Right renal pelvis (tissue), 4 donors: ENCODE data around the gene CCND2. TPM values are rescaled to one million over a fixed set of nuclear protein-coding genes. Genes with fewer than 3 reads are reported as not detected.
"Not testable (repeated sequence)": the region's sequence is repeated elsewhere in the genome, so short reads cannot be mapped to it uniquely, and the experiment has no call there.

Experiments used
- DNase-seq, 4 donors: peaks; one replicate each; pipeline ENCODE4 v3.0.0-alpha.2; 2013; ENCODE audit warnings: low read depth in 4 of 4, low spot score in 3 of 4, missing footprints in 1 of 4
- polyA plus RNA-seq, 4 donors: library from polyadenylated mRNA; unstranded; fragments of 120-200 nt; gene quantifications; one replicate each; pipeline ENCODE4 v1.2.1, GENCODE V29; 2013; ENCODE audit not compliant: insufficient read length in 4 of 4

CCND2 gene
- polyA plus RNA-seq = 10 to 100 TPM; 43.7 to 52.6 (median 47.1) TPM

DNA sequence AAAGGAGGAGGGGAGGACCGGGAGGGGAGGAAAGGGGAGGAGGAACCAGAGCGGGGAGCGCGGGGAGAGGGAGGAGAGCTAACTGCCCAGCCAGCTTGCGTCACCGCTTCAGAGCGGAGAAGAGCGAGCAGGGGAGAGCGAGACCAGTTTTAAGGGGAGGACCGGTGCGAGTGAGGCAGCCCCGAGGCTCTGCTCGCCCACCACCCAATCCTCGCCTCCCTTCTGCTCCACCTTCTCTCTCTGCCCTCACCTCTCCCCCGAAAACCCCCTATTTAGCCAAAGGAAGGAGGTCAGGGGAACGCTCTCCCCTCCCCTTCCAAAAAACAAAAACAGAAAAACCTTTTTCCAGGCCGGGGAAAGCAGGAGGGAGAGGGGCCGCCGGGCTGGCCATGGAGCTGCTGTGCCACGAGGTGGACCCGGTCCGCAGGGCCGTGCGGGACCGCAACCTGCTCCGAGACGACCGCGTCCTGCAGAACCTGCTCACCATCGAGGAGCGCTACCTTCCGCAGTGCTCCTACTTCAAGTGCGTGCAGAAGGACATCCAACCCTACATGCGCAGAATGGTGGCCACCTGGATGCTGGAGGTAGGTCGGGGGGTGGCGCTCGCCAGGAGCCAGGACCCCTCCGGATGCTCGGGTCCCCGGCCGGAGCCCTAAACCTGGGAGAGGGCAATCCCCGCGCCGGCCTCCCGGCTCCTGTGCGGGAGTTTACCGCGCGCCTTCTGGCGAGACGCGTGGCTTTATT, at the start of gene CCND2:
CCND2 (plus strand) TSS at position 111 of the 744 bp plus-strand sequence; CDS start at position 390, 279 bp downstream.
- peak in 2 of 4 donors; percentile 86 to 89 for DNase-seq

- no peak for DNase-seq
Measured at GRCh38 chr12:4224206-4224889, 49.2 kb upstream of the CCND2 start.

- no peak for DNase-seq
Measured at GRCh38 chr12:4225571-4225970, 48.0 kb upstream of the CCND2 start.

GRCh38 chr12:4227046-4227445, 46.5 kb upstream of the CCND2 start:
- no peak for DNase-seq

GRCh38 chr12:4228122-4228580, 45.4 kb upstream of the CCND2 start:
- no peak for DNase-seq

- no peak for DNase-seq
Measured at GRCh38 chr12:4230526-4230925, 43.0 kb upstream of the CCND2 start.

GRCh38 chr12:4238577-4238976, 35.0 kb upstream of the CCND2 start:
- no peak for DNase-seq

DNA sequence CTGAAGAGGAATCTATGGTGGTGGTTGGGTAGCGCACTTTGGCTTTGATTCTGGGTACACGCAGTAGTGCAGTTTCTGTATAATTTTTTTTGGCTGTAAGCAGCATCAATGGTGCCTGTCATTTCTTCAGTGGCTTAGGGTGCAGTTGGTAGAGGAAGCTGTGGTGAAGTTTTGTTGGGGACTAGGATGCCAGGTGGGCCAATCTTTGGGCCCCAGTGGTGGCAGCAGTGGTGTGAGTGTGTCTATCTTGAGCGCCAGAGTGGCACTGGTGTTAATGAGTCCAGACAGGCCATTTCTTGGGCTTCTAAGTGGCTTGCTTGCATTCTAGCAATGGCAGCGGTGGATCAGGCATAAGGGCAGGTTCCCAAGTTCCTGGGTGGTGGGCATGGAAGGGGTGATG, 33.8 kb upstream of the CCND2 start:
- DNase-seq = no peak

GRCh38 chr12:4240161-4240783, 33.3 kb upstream of the CCND2 start:
- no peak for DNase-seq

GRCh38 chr12:4240981-4241380, 32.6 kb upstream of the CCND2 start:
- no peak for DNase-seq

- DNase-seq = no peak
Measured at GRCh38 chr12:4241592-4241991, 32.0 kb upstream of the CCND2 start.

GRCh38 chr12:4242595-4242994, 31.0 kb upstream of the CCND2 start:
- no peak for DNase-seq

DNA sequence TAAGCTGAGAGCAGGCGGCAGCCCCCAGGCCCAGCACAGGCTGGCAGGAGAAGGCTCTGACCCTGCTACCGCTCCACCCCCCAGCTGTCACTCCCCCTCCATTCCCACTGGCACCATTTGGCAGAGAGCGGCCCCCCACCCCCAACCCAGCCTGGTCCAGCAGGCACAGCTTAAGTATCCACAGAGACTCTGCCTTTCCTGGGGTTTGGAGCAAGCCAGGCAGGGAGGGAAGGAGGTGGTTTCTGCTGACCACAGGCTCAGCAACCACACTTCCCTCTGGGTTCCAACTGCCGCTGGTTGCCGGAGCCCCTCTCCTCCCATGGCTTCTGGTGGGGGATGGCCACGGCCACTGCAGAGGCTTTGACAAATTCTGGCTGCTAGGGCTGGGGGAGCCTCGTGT, 30.5 kb upstream of the CCND2 start:
- DNase-seq = no peak

DNA sequence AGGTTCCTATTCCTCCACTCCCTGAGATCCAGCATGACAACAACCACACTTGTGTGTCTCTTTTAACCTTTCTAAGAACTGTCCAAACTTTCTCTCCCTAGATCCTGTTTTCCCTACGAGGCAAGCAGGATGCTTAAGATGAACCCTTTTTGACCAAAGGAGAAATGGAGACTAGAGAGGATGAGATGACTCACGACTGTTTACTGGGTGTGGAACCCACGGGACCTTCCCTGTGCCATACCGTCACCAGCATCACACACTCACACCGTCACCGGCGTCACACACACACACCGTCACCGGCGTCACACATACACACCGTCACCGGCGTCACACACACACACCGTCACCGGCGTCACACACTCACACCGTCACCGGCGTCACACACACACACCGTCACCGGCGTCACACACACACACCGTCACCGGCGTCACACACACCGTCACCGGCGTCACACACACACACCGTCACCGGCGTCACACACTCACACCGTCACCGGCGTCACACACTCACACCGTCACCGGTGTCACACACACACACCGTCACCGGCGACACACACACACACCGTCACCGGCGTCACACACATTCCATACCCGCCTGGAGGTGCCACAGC, 30.0 kb upstream of the CCND2 start:
- not testable (repeated sequence) for DNase-seq

DNA sequence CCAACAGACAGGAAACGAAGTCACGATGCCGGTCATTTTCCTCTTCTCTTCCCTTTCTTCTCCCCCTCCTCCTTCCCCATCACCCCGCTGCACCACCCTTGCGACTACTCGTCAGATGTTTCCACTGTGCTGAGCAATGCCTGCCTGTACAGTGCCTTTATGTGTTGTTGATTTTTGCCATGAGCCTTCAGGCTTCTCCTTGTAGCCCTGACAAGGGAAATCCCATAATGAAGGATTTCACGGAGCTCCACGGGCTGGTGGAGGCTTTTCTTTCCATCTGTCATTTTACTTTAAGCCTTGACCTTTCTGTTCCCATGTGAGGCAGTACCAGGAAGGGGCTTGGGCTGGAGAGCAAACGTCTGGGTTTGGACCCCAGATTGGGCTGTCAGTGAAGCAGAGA, 28.7 kb upstream of the CCND2 start:
- DNase-seq = no peak

- DNase-seq = no peak
Measured at GRCh38 chr12:4245446-4245845, 28.1 kb upstream of the CCND2 start.

DNA sequence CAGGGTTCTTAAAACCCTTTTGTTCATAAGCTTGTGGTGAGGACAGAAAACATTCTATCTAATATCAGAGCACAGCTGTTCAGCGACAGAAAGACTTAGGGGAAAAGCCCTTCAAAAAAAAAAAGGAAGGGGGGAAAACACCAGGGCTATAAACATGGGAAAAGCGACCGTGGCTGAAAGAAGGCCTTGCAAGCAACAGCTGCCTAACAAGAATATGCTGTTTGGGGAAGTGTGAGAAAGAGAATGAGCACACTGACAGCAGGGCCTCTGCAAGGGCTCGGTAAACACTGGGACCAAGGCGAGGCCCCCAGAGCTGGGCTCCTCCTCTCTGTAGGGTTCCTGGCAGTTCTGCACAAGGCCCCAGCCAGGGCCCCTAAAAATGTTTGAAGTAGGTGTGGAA, 27.4 kb upstream of the CCND2 start:
- no peak for DNase-seq

DNA sequence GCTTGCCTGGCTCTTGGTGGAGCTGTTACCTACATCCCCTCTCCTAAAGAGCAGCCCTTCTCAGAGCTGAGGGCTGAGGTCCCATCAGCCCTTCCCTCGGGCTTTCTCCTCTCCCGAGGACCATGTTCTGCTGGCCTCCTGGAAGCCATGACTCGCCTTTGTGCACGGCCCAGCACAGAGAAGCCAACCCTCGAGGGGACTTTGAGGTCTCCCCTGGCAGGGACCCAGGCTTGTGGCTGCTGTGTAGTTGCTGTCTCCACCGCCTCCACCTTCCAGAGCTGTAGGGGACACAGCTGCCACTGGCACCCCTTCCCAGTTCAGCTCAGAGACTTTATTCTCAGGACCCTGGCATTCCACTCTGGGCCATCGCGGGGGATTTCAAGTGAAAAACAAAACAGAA, 22.9 kb upstream of the CCND2 start:
- DNase-seq = no peak

GRCh38 chr12:4251216-4251891, 22.2 kb upstream of the CCND2 start:
- no peak for DNase-seq

DNA sequence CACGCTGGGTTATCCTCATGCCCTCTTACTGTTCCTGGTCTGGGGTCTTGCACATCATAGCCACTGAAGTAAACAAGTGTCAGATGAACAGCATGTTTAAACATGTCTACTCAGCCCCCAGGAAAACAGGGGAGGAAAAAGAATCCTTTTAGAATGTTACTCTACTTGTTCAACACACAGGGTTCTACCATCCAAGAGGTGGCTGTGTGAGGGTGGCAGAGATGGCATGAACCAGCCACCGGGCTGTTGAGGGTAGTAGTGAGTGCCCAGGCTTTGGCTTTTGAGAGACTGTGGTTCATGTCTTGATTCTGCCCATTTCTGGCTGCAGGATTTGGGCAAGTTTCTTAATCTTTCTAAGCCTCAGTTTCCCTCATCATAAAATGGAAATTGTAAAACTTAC, 21.6 kb upstream of the CCND2 start:
- DNase-seq = no peak

GRCh38 chr12:4252601-4253000, 21.0 kb upstream of the CCND2 start:
- DNase-seq = no peak
